Amygdala (tissue), 56 donors: Measurements from ENCODE around the gene MCFD2.
"Not testable (repeated sequence)": the region's sequence is repeated elsewhere in the genome, so short reads cannot be mapped to it uniquely, and the experiment has no call there.

Experiments used
- DNase-seq, 56 donors: peaks; one replicate each; lab custom pipeline; 2025; lab: John Stamatoyannopoulos, UW

The MCFD2 gene

DNA sequence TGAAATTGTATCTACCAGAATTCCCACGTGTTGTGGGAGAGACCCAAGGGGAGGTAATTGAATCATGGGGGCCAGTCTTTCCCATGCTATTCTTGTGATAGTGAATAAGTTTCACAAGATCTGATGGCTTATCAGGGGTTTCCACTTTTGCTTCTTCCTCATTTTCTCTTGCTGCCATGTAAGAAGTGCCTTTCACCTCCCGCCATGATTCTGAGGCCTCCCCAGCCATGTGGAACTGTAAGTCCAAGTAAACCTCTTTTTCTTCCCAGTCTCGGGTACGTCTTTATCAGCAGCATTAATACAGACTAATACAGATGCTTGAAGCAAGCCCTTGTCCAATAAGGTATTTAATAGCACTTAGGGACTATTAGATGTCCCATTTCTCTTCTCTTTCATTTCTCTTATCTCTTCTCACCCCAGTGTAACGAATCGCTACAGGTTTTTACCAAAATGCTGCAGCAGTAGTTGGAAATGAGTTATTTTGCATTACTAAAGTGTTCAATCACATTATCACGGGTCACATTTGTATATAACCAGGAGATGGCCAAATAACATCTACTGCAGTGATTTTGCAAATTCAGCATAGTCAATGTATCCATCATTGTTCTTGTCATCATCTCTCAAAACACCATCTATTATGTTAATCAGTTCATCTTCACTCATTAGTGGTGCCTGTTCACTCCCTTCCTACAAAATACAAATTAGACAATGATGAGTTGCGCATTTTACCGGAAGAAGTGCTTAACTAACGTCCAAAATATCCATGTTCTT is 10.5 kb downstream of the MCFD2 start:
- DNase-seq, result not testable (repeated sequence)

DNA sequence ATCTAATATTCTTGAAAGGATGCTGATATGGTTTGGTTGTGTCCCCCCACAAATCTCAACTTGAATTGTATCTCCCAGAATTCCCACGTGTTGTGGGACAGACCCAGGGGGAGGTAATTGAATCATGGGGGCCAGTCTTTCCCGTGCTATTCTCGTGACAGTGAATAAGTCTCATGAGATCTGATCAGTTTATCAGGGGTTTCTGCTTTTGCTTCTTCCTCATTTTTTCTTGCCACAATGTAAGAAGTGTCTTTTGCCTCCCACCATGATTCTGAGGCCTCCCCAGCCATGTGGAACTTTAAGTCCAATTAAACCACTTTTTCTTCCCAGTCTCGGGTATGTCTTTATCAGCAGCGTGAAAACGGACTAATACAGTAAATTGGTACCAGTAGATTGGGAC is 12.6 kb downstream of the MCFD2 start:
- DNase-seq, result not testable (repeated sequence)

DNA sequence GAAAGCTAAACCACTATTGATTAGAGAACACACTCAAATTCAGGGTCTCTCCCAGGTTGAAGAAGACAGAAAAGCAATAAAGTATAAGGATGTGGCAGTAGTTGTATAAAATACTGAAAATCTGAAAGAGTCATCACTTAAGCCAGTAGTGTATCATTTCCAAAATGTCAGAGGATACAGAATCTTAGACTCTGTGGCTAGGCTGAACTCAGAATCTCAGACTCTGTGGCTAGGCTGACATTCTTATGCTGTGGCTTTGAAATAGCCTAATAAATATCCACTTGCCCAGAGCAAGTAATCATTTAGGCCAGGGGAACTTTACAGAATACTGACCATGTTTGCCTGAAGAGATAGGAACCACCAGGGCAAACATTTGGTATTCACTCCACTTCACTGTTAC is 13.1 kb downstream of the MCFD2 start:
- no peak for DNase-seq

DNA sequence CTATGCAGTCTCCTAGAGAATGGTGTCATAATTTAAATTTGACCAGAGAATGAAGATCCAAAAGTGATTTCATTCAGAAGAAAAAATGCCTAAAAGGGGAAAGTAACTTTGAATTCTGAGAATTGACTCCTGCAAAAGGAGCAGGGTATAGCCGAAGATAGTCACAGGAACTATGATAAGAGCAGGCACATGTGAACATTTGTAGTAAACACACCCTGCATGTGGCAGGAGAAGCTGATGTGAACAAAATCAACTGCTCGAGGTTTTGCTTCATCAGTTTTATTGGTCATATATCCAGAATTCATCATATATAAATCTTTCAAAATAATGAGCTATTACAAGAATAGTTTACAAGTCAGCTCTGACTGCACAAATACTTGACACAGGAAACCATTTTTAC is 14.0 kb downstream of the MCFD2 start:
- no peak for DNase-seq

DNA sequence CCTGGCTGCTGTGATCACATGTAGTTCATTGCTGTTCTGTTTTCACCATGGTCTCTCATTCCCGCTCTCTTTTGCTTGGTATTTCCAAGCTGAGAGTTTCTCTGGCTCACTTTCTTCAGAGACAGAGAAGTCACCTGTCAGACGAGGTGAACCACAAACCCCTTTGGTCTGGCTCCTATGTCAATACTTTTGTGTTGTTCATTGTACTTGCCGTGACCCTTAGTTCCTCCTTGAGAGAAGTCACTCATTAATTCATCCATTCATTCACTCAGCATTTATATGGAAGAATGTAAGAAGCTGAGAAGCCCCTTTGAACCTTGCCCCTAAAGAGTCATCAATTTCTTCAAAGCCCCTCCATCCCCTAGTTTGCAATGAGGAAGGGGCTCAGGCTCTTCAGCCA is 15.2 kb downstream of the MCFD2 start:
- DNase-seq, result no peak

DNA sequence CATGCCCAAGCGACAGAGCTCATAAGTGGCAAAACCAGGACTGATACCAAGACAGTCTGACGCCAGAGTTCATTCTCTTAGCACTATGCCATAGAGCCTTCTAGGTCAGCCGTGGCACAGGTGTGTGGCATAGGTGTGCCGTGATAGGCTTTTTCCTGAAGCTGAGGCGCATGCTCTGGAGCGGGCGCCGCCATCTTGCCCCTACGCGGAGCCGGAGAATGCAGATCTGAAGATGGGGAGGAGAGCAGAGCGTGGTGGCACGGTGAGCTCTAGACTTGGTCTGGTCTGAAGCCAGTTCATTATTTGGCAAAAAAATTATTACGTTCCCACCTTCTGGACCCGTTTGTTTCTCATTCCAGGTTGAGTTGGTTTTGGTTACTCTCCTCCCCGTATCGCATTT is 16.6 kb downstream of the MCFD2 start:
- no peak for DNase-seq

DNA sequence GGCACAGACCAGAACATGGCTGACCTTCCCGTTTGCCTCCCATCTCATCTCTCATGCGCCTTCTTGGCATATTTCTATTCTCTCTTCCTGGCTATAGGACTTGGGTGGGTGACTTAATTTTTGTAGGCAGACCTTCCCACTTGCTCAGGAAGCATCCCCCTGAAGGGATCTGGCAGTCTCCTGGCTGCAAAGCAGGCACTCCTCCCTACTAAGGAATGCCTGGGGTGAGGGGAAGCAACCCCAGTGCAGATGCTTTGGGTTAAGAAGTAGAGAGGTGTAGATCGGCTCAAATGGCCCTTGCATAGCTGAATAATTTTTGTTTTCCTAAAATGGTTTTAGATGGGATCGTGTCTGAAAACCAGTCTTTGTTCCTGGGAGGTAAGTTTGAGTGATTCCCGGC is 17.6 kb downstream of the MCFD2 start:
- DNase-seq, result no peak

DNA sequence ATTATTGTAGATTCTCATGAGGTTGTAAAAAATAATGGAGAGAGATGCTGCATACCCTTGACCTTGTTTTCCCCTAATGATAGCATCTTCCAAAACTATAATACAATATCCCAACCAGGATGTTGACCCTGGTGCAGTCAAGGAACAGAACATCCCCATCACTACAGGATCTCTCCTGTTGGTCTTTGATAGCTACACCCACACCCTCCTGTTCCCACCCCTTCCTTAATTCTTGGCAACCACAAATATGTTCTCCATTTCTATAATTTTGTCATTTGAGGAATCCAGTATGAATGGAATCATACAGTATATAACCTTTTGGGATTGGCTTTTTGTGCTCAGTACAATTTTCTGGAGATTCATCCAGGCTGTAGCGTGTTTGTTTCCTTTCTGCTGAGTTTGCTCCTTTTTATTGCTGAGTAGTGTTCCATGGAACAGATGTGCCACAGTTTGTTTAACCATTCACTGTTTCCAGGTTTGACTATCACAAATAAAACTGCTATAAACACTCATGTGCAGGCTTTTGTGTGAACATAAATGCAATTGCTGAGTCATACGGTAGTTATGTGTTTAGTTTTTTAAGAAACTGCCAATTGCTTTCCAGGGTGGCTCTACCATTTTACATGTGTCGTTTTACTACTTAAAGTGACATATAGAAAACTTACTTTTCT is 22.2 kb downstream of the MCFD2 start:
- DNase-seq, result no peak

DNA sequence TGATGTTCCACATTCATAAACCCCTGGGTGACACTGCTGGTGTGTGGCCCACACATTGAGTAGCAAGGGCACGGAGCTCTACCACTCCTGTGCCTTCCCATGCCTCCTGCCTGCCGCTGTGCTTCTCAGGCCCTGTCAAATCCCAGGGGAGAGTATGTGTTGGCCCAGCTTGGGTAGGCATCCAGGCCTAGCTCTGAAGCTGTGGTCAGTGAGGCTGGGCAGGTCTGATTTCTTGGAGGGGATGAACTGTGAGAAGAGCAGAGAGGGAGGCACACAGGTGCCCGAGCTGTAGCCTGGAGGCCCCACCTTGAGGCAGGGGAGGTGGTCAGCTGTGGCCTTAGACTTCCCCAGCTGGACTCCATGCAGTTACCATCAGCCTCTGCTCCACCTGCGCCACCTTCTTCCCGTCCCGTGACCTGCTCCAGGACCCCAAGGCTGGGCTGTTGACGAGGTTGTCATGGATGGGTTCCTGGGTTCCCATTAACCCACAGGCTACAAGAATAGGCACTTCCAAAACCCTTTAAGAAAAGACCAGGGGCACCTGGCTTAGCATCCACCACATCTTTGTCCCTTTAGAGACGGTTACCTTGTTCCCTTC is 23.6 kb downstream of the MCFD2 start:
- no peak for DNase-seq

DNA sequence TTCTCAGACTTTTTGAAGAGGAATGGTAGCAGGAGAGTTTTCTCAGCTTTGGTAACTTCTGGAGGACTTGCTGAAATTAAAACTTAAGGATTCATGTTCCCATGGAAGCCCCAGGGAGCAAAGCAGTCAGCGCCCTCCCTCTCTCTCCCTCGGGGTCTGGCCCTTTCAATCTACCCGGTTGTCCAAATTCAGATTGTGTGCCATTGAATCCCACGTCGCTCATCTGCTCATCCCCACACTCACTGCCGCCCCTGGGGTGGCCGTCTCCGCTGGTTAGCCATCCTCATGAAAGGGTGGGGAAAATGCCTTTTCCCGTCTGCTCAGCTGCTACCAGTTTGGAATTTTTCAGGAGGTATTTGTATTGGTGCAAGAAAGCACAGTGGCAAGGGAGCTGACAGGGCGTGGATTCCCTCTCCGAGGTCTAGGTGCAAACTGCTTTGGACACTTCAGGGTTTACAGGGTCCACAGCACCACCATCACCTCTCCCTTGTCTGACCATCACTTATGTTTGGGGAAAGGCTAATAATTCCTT is 27.1 kb downstream of the MCFD2 start:
- DNase-seq, result no peak

DNA sequence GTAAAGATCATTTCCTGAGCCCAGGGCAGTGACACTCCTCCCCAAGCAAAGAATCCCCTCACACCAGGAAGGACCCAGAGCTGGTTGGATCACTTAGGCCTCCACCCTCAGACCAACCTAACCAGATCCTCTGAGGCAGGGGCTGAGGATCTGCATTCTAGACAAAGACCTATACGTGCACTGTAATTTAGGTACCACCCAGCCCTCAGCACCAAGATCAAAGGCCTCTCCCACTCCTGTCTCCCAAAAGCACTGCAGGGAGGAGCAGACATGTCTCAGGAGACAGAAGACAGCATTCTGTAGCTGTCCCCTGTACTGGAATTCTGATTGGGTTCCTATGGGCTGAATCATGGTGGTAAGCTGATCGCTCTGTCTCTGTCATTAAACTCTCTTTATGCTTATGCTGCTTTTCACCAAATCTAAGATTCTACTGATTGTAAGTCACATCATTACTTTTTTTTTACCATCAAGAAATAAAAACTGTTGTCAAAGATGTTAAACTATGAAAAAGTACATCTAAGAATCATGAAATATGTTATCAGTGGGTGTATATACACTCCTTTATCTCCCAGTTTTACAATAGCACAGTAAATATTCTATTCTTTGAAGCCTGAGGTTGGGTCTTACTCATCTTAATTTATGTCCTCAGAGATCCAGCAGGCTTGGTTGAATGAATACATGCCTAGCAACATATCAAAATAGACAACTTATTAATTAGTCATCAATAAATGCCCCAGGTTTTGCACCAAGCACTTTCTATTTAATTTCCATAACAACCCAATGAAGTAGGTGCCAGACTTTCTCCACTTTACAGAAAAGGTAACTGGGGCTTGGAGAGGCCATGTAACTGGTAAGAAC is 28.3 kb downstream of the MCFD2 start:
- no peak for DNase-seq

DNA sequence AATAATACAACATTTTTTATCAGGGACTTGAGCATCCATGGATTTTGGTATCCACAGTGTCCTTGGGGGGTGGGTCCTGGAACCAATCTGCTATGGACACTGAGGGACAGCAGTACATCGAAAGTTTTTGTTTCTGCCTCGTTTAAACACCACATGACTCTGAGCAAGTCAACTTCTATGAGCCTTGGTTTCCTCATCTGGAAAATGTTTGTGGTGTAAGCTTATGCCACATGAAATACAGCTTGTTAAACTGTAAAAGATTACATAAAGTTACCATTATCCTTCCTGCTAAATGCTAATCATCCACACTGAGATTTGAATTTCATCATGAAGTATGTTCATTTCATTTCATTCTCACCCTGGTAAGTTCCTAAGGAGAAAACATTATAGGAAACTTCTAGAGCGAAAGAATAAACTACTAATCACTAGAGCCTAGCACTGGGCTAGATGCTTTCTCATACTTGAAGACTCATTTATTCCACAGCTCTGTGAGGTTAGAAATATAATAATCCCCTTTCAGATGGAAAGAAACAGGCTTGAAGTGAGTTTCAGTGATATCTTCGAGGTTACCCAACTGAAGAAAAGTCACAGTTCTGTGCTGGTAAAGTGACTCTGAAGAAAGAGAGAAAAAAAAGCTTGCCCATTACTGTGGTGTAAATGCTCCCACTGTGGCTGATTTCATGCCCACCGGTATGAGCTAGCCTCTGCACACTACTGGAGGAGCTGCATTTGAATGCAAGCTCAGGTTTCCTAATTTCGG is 29.2 kb downstream of the MCFD2 start:
- no peak for DNase-seq

DNA sequence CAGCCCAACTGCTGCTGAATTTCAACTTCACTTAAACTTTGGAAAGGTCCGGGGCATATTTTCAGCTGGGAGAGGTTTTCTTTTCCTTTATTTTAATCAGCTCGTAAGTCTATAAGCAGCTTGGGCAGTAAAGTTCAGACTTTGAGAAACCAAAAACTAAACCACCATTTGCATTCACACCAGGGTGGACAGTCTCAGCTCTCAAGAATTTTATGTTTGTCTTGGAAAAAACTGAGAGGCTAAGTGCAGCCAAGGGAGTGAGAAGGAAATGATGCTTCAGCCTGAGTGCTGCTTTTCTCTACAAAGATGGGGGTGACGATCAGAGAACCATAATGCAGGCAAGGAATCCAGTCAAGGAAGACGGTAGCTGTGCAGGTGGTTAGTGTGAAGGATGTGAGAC is 30.2 kb downstream of the MCFD2 start:
- DNase-seq, result no peak

DNA sequence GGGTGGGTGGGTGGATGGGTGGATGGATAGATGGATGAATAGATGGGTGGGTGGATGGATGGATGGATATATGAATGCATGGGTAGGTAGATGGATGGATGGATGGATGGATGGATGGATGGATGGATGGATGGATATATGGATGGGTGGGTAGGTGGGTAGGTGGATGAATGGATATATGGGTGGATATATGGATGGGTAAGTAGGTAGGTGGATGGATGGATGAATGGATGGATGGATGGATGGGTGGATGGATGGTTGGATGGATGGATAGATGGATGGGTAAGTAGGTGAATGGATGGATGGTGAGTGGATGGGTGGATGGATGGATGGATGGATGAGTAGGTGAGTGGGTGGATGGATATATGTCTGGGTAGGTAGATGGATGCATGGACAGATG is 36.1 kb downstream of the MCFD2 start:
- DNase-seq, result no peak

DNA sequence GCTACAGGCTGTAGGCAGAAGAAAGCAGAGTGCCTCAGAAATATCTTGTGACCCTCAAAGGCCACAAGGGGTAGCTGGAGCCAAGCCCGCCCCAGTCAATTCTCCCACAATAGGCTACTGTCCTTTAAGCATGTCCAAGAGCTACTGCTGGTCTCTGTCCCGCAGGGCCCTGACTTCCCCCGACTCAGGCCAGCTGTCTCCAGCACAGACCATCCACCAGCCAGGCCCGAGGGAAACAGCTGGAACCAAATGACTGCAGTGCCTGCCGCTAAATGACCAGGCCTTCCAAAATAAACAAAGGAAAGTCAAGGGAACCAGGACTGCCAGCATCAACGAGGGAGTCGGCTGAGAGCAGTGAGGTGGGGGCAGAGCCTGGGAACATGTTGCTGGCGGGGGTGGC is 36.7 kb downstream of the MCFD2 start:
- peak in 40 of 56 donors; percentile 7 to 69 (median 39) for DNase-seq

DNA sequence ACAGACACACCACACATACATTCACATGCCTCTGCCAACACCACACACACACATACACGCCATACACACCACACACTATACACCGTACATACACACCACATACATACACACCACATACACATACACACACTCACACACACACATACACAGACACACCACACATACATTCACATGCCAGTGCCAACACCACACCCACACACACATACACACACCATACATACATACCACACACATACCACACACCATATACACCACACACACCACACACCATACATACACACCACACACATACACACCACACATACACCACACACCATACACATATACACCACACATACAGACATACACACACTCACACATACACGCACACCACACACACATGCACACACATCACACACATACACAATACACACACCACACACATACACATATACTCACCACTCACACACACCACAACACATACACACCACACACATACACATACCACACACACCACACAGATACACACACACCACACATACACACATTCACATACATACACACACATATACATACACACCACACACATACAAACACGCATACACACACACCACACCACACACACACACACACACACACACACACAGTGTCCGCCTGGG is 37.2 kb downstream of the MCFD2 start:
- DNase-seq, result no peak

DNA sequence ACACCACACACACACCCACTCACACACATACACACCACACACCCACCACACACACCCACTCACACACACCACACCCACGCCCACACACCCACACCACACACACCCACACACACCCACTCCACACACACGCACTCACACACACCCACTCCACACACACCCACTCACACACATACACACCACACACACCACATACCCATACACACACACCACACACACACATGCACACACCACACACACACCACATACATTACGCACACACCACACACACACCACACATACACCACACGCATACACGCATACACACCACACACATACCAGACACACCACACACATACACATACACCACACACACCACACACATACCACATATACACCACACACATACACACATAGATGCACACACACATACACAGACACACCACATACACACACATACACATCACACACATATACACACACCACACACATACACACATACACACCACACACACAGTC is 37.9 kb downstream of the MCFD2 start:
- peak in 1 of 56 donors; percentile 10 for DNase-seq

DNA sequence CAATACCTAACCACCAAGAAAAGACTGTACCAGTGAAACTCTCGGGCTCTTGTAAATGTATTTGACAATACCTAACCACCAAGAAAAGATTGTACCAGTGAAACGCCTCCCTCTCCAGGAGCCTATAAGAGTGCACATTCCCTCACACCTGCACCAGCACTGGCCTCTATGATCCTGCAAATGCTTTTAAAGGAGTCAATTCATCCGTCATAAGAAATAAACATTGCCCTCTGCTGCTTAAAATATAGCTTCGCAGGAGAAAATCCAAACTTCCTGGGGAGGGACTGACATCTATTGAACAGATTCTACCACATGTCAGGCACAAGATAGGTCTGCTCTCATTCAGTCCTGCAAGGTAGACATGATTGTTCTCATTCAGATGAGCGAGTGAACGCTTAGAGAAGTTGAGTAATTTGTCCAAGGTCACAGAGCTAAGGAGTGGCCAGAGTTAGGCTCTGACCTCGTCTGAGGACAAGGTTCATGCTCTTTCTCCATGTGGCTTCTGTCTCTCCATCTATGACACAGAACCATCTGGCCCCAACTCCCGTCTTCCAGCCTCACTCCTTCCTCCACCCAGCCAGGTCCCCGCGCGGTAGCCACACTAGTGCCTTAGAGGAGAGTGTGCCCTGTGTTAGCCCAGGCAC is 38.7 kb downstream of the MCFD2 start:
- no peak for DNase-seq
